ENCODE results near the gene IL25.
A peak's percentile ranks its signal among the peaks of the same experiment; 100 is the strongest.
"Not testable (repeated sequence)": the region's sequence is repeated elsewhere in the genome, so short reads cannot be mapped to it uniquely, and the experiment has no call there.

Gene IL25

GRCh38 chr14:23372509-23372908 is at the start of gene IL25:
Gene IL25 (plus strand): TSS chr14:23372809.
- no peak for DNase-seq (ENCODE audit: low read depth)

- no peak for DNase-seq (ENCODE audit: low read depth)
These were observed 48.7 kb upstream of the IL25 start for GRCh38 chr14:23323838-23324454.

GRCh38 chr14:23324455-23324846 is 48.2 kb upstream of the IL25 start:
- DNase-seq (ENCODE audit: low read depth) = no peak

GRCh38 chr14:23324993-23325392 is 47.6 kb upstream of the IL25 start:
- DNase-seq (ENCODE audit: low read depth) = no peak

GRCh38 chr14:23325746-23326145 is 46.9 kb upstream of the IL25 start:
- not testable (repeated sequence) for DNase-seq (ENCODE audit: low read depth)

- DNase-seq (ENCODE audit: low read depth) = no peak
These were observed 45.9 kb upstream of the IL25 start for GRCh38 chr14:23326491-23327332.

- DNase-seq (ENCODE audit: low read depth) = peak; percentile 66
These were observed 44.5 kb upstream of the IL25 start for GRCh38 chr14:23327947-23328744.

GRCh38 chr14:23335623-23336022 is 37.0 kb upstream of the IL25 start:
- DNase-seq (ENCODE audit: low read depth) = no peak

- DNase-seq (ENCODE audit: low read depth) = no peak
These were observed 32.9 kb upstream of the IL25 start for GRCh38 chr14:23339506-23340268.

- no peak for DNase-seq (ENCODE audit: low read depth)
These were observed 28.1 kb upstream of the IL25 start for GRCh38 chr14:23344481-23344880.

- no peak for DNase-seq (ENCODE audit: low read depth)
These were observed 26.5 kb upstream of the IL25 start for GRCh38 chr14:23345987-23346692.

- no peak for DNase-seq (ENCODE audit: low read depth)
These were observed 25.8 kb upstream of the IL25 start for GRCh38 chr14:23346693-23347405.

GRCh38 chr14:23347406-23348296 is 25.0 kb upstream of the IL25 start:
- DNase-seq (ENCODE audit: low read depth) = no peak

GRCh38 chr14:23348297-23348655 is 24.3 kb upstream of the IL25 start:
- no peak for DNase-seq (ENCODE audit: low read depth)

GRCh38 chr14:23349156-23349845 is 23.3 kb upstream of the IL25 start:
- DNase-seq (ENCODE audit: low read depth) = no peak

- DNase-seq (ENCODE audit: low read depth) = no peak
These were observed 20.7 kb upstream of the IL25 start for GRCh38 chr14:23351681-23352505.

GRCh38 chr14:23352506-23353432 is 19.8 kb upstream of the IL25 start, which contains the start of gene SLC22A17:
Gene SLC22A17 (minus strand): TSS chr14:23352887.
- DNase-seq (ENCODE audit: low read depth) = peak; percentile 80
